SK-N-SH treated with all-trans-retinoic acid at 6 μM for 48 hours (cell line): ENCODE measurements around the gene CHST11.

Experiments
- ATAC-seq: fragments of 200-7000 bp; cut with Tn5 transposase; 3 replicates; pipeline ENCODE4 v1.9.1; 2020; ENCODE audit warnings: mild to moderate bottlenecking, moderate library complexity
- ARNTL ChIP-seq: fragments of 450-650 bp; formaldehyde crosslinking; IDR thresholded peaks from 2 replicates; pipeline ENCODE4 v1.5.0; 2020; ENCODE audit warnings: low read depth, mild to moderate bottlenecking, moderate library complexity, borderline replicate concordance
- BACH2 ChIP-seq: fragments of 250-450 bp; sonication (Bioruptor Pico); IDR thresholded peaks from 2 replicates; pipeline ENCODE4 v1.9.0; 2021; ENCODE audit warnings: mild to moderate bottlenecking, borderline replicate concordance
- CSDC2 ChIP-seq: fragments of 250-450 bp; sonication (Bioruptor Pico); IDR thresholded peaks from 2 replicates; pipeline ENCODE4 v1.5.0; 2020; ENCODE audit warnings: mild to moderate bottlenecking, moderate library complexity
- ESRRG ChIP-seq: fragments of 250-450 bp; sonication (Bioruptor Pico); IDR thresholded peaks from 2 replicates; pipeline ENCODE4 v1.6.1; 2021; ENCODE audit warnings: mild to moderate bottlenecking
- GLIS3 ChIP-seq: fragments of 250-450 bp; sonication (Bioruptor Pico); IDR thresholded peaks from 2 replicates; pipeline ENCODE4 v1.5.0; 2020; ENCODE audit warnings: mild to moderate bottlenecking, moderate library complexity
- ISL1 ChIP-seq: fragments of 250-450 bp; sonication (Bioruptor Pico); IDR thresholded peaks from 2 replicates; pipeline ENCODE4 v2.1.2; 2022; ENCODE audit warnings: mild to moderate bottlenecking, moderate library complexity
- OSR1 ChIP-seq: fragments of 250-450 bp; sonication (Bioruptor Pico); IDR thresholded peaks from 2 replicates; pipeline ENCODE4 v1.8.0; 2022; ENCODE audit warnings: moderate library complexity, mild to moderate bottlenecking, inconsistent platforms
- RARB ChIP-seq: fragments of 250-450 bp; sonication (Bioruptor Pico); IDR thresholded peaks from 2 replicates; pipeline ENCODE4 v1.8.0; 2021; ENCODE audit warnings: mild to moderate bottlenecking, moderate library complexity
- SNAI2 ChIP-seq: fragments of 250-450 bp; sonication (Bioruptor Pico); IDR thresholded peaks from 2 replicates; pipeline ENCODE4 v1.5.0; 2020; ENCODE audit warnings: mild to moderate bottlenecking, moderate library complexity
- TCF4 ChIP-seq: fragments of 250-450 bp; sonication (Bioruptor Pico); IDR thresholded peaks from 2 replicates; pipeline ENCODE4 v1.8.0; 2021; ENCODE audit warnings: mild to moderate bottlenecking, moderate library complexity, borderline replicate concordance
- TOX ChIP-seq: fragments of 250-450 bp; sonication (Bioruptor Pico); IDR thresholded peaks from 2 replicates; pipeline ENCODE4 v1.8.0; 2021; ENCODE audit warnings: mild to moderate bottlenecking, moderate library complexity, borderline replicate concordance
- ZC3H10 ChIP-seq: fragments of 250-450 bp; sonication (Bioruptor Pico); IDR thresholded peaks from 2 replicates; pipeline ENCODE4 v1.5.1; 2021; ENCODE audit warnings: mild to moderate bottlenecking, moderate library complexity
- ZFP3 ChIP-seq: fragments of 250-450 bp; sonication (Bioruptor Pico); IDR thresholded peaks from 2 replicates; pipeline ENCODE4 v1.5.0; 2020; ENCODE audit warnings: mild to moderate bottlenecking, moderate library complexity
- ZFP30 ChIP-seq: fragments of 450-650 bp; formaldehyde crosslinking; IDR thresholded peaks from 2 replicates; pipeline ENCODE4 v1.5.0; 2022; ENCODE audit warnings: mild to moderate bottlenecking, moderate library complexity
- ZNF565 ChIP-seq: fragments of 450-650 bp; formaldehyde crosslinking; conservative IDR thresholded peaks from 2 replicates; pipeline ENCODE4 v1.5.0; 2020; ENCODE audit warnings: low read depth, mild to moderate bottlenecking, moderate library complexity
- ZNF70 ChIP-seq: fragments of 450-650 bp; formaldehyde crosslinking; IDR thresholded peaks from 2 replicates; pipeline ENCODE4 v1.5.0; 2020; ENCODE audit warnings: mild to moderate bottlenecking, moderate library complexity
- ZNF8 ChIP-seq: fragments of 450-650 bp; formaldehyde crosslinking; IDR thresholded peaks from 2 replicates; pipeline ENCODE4 v1.5.0; 2020; ENCODE audit warnings: mild to moderate bottlenecking, moderate library complexity
- TF ChIP-seq, protein P1 (sequence below): fragments of 250-450 bp; sonication (Bioruptor Pico); IDR thresholded peaks from 2 replicates; pipeline ENCODE4 v1.5.1; 2021; ENCODE audit warnings: mild to moderate bottlenecking, moderate library complexity
- TF ChIP-seq, protein P2 (sequence below): fragments of 250-450 bp; sonication (Bioruptor Pico); IDR thresholded peaks from 2 replicates; pipeline ENCODE4 v1.8.0; 2020; ENCODE audit warnings: mild to moderate bottlenecking, moderate library complexity, borderline replicate concordance
- TF ChIP-seq, protein P3 (sequence below): fragments of 250-450 bp; sonication (Bioruptor Pico); IDR thresholded peaks from 2 replicates; pipeline ENCODE4 v1.8.0; 2021; ENCODE audit warnings: low read depth, mild to moderate bottlenecking, moderate library complexity, borderline replicate concordance
- TF ChIP-seq, protein P4 (sequence below): fragments of 250-450 bp; sonication (Bioruptor Pico); IDR thresholded peaks from 2 replicates; pipeline ENCODE4 v1.5.0; 2020; ENCODE audit warnings: mild to moderate bottlenecking, moderate library complexity

The CHST11 gene

DNA sequence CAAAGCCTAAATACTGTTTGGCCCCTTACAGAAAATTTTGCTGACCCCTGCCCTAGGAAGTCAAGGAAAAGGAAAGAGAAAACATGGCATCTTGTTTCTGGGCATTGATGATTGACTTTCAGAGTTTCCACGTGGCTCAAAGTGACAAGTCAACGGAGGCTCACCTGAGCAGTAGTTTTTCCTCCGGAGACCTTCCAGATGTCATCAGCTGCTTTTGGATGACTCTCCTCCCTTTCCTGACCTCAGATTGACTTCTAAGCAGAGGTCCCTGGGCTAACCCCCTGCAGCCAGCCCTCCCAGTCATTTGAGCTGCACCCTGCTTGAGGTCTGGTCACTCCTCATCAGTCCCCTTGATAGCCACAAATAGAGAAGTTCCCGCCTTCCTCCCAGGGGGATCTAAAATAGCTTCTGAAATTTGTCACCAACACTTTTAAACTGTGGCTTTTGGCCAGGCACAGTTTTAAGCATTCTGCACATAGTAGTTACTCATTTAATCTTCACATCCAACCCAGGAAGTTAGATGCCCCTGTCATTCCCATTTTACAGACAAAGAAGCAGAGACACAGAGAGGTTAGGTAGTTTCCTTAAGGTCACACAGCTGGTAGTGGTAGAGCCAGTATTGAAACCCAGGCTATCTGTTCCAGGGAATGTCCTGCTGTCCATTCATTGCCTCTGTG lies 143.4 kb downstream of the CHST11 start:
- TF ChIP-seq ZNF565 (CRISPR knock-in tag): no peak
- no peak for TF ChIP-seq CSDC2
- TF ChIP-seq, protein P1, sequence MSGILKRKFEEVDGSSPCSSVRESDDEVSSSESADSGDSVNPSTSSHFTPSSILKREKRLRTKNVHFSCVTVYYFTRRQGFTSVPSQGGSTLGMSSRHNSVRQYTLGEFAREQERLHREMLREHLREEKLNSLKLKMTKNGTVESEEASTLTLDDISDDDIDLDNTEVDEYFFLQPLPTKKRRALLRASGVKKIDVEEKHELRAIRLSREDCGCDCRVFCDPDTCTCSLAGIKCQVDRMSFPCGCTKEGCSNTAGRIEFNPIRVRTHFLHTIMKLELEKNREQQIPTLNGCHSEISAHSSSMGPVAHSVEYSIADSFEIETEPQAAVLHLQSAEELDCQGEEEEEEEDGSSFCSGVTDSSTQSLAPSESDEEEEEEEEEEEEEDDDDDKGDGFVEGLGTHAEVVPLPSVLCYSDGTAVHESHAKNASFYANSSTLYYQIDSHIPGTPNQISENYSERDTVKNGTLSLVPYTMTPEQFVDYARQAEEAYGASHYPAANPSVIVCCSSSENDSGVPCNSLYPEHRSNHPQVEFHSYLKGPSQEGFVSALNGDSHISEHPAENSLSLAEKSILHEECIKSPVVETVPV (CRISPR knock-in tag): no peak
- no peak for TF ChIP-seq RARB
- no peak for TF ChIP-seq GLIS3 (CRISPR knock-in tag)
- TF ChIP-seq, protein P2, sequence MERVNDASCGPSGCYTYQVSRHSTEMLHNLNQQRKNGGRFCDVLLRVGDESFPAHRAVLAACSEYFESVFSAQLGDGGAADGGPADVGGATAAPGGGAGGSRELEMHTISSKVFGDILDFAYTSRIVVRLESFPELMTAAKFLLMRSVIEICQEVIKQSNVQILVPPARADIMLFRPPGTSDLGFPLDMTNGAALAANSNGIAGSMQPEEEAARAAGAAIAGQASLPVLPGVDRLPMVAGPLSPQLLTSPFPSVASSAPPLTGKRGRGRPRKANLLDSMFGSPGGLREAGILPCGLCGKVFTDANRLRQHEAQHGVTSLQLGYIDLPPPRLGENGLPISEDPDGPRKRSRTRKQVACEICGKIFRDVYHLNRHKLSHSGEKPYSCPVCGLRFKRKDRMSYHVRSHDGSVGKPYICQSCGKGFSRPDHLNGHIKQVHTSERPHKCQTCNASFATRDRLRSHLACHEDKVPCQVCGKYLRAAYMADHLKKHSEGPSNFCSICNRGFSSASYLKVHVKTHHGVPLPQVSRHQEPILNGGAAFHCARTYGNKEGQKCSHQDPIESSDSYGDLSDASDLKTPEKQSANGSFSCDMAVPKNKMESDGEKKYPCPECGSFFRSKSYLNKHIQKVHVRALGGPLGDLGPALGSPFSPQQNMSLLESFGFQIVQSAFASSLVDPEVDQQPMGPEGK (CRISPR knock-in tag): no peak
- TF ChIP-seq OSR1: no peak
- TF ChIP-seq ARNTL (CRISPR knock-in tag): no peak
- TF ChIP-seq, protein P3, sequence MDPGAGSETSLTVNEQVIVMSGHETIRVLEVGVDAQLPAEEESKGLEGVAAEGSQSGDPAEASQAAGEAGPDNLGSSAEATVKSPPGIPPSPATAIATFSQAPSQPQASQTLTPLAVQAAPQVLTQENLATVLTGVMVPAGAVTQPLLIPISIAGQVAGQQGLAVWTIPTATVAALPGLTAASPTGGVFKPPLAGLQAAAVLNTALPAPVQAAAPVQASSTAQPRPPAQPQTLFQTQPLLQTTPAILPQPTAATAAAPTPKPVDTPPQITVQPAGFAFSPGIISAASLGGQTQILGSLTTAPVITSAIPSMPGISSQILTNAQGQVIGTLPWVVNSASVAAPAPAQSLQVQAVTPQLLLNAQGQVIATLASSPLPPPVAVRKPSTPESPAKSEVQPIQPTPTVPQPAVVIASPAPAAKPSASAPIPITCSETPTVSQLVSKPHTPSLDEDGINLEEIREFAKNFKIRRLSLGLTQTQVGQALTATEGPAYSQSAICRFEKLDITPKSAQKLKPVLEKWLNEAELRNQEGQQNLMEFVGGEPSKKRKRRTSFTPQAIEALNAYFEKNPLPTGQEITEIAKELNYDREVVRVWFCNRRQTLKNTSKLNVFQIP (CRISPR knock-in tag): no peak
- TF ChIP-seq, all 23 proteins: peak for 0
- no peak for ATAC-seq

DNA sequence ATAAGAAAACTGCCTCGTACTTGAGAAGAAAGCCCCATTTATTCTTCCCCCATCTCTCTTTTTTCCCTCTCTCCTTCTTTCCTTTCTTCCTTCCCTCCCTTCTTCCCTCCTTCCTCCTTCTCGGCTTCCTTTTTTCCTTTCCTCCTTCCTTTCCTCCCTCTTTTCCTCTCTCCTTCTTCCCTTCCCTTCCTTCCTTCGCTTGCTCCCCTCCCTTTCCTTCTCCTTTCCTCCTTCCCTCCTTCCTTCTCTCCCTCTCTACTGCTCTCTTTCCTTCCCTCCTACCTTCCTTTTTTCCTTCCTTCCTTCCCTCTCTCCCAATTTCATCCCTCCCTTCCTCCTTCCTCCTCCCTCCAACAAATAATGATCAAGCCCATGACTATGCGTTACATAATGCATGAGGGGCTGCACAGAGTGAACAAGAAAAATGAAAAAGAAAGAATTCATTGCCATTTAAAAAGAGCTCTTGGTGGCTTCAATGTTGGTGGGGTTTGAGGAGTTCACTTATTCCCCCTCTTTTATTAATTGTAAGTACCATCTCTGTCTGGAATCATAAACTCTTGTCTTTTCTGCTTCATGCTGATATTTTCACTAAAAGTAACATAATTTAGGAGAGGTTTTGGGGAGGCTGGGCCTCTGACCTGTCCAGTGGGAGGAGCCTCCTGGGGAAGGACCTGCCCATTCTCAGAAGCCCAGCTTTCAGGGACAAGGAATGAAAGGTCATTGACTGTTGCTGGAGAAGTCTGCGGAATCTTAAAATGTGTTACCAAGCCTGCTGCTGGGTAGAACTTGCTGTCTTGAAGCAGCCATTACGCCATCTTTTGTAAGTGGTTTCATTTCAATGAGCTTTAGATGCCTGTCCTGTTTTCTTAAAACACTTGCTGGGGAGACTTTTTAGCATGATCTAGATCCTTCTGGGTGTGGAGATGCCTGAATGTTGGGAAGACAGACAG lies 144.3 kb downstream of the CHST11 start:
- ATAC-seq: no peak
- no peak for TF ChIP-seq ZC3H10 (CRISPR knock-in tag)
- TF ChIP-seq SNAI2 (CRISPR knock-in tag): no peak
- TF ChIP-seq, protein P1 (CRISPR knock-in tag): no peak
- no peak for TF ChIP-seq ZFP3 (CRISPR knock-in tag)
- TF ChIP-seq ZNF70 (CRISPR knock-in tag): no peak
- TF ChIP-seq BACH2 (CRISPR knock-in tag): no peak
- no peak for TF ChIP-seq ZFP30
- TF ChIP-seq ESRRG (CRISPR knock-in tag): no peak
- TF ChIP-seq GLIS3 (CRISPR knock-in tag): no peak
- TF ChIP-seq TOX: no peak
- no peak for TF ChIP-seq ZNF565 (CRISPR knock-in tag)

DNA sequence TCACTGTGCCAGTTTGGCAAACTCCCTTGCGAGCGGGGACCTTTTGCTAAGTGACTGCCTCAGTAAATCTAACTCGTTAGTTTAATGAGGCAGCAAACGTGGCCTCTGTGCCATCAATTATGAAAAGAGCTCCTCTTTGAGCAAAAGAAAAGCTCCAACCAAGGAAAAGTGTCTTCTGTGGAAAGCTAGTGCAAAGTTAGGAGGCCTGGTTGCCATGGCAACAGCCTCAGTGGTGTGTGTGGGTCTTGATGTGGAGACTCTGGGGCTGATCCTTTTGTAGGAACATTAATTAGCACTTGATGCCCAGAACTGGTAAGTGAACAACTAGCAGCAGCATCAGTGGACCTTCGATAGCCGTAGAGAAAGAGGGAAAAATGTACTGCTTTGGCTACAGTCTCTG lies 145.7 kb downstream of the CHST11 start:
- ATAC-seq: no peak
- TF ChIP-seq ISL1 (no peak), ZFP30 (no peak), ZNF8 (CRISPR knock-in tag) (no peak), TCF4 (CRISPR knock-in tag) (no peak)
- TF ChIP-seq, protein P2 (CRISPR knock-in tag): no peak
- TF ChIP-seq, protein P4, sequence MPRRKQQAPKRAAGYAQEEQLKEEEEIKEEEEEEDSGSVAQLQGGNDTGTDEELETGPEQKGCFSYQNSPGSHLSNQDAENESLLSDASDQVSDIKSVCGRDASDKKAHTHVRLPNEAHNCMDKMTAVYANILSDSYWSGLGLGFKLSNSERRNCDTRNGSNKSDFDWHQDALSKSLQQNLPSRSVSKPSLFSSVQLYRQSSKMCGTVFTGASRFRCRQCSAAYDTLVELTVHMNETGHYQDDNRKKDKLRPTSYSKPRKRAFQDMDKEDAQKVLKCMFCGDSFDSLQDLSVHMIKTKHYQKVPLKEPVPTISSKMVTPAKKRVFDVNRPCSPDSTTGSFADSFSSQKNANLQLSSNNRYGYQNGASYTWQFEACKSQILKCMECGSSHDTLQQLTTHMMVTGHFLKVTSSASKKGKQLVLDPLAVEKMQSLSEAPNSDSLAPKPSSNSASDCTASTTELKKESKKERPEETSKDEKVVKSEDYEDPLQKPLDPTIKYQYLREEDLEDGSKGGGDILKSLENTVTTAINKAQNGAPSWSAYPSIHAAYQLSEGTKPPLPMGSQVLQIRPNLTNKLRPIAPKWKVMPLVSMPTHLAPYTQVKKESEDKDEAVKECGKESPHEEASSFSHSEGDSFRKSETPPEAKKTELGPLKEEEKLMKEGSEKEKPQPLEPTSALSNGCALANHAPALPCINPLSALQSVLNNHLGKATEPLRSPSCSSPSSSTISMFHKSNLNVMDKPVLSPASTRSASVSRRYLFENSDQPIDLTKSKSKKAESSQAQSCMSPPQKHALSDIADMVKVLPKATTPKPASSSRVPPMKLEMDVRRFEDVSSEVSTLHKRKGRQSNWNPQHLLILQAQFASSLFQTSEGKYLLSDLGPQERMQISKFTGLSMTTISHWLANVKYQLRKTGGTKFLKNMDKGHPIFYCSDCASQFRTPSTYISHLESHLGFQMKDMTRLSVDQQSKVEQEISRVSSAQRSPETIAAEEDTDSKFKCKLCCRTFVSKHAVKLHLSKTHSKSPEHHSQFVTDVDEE (CRISPR knock-in tag): no peak
